GM21423 (cell line): ENCODE data around the gene PTK7.
"Not testable (repeated sequence)": the region's sequence is repeated elsewhere in the genome, so short reads cannot be mapped to it uniquely, and the experiment has no call there.

Experiments
- ATAC-seq: cut with Tn5 transposase; IDR thresholded peaks from one replicate; pipeline ENCODE4 v1.9.1; 2021; ENCODE audit warnings: mild to moderate bottlenecking, moderate library complexity; ENCODE audit not compliant: unreplicated experiment

PTK7 gene

DNA sequence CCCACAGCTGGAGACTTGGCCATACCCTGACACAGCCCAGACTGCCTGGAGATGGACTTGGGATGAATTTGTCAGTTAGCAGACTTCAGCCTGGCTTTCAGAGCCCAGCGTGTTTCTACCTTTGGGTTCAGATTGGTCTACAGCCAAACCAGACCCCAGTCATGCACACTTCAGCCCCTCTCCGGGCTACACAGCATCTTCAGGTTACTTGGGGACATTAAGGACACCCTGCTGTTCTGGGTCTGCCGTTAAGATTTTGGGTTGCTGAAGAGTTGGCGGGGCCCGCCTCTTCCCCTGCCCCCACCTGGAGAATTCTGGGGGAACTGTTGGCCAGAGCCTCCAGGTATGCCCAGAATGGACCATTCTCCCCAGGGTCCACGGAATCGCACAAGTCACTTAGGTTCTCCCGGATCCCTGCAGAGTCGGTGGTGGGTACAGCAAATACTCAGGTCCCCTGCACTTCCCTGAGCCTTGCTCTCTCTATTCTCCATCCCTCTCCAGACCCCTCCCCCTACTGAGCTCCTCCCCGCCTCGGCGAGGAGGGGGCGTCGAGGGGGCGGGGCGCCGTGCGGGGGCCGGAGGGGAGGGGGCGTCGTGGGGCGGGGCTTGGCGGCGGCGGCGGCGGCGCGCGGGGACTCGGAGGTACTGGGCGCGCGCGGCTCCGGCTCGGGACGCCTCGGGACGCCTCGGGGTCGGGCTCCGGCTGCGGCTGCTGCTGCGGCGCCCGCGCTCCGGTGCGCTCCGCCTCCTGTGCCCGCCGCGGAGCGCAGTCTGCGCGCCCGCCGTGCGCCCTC lies at the start of gene PTK7:
TSS of gene PTK7 (plus strand) at position 645 of the 794 bp plus-strand sequence. CDS start 175 bp downstream, outside the sequence.
- no peak for ATAC-seq

- no peak for ATAC-seq
Observed at GRCh38 chr6:43026365-43026764, 49.7 kb upstream of the PTK7 start.

GRCh38 chr6:43029120-43029519 lies 47.0 kb upstream of the PTK7 start:
- no peak for ATAC-seq

DNA sequence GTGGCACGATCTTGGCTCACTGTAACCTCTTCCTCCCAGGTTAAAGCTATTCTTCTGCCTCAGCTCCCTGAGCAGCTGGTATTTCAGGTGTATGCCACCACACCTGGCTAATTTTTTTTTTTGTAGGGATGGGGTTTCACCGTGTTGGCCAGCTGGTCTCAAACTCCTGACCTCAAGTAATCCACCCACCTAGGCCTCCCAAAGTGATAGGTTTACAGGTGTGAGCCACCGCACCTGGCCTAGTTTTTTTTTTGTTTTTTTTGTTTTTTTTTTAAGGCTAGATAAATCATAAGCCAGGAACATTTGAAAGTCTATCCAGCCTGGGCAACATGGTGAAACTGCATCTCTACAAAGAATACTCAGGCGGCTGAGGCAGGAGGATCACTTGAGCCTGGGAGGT lies 43.8 kb upstream of the PTK7 start:
- no peak for ATAC-seq

DNA sequence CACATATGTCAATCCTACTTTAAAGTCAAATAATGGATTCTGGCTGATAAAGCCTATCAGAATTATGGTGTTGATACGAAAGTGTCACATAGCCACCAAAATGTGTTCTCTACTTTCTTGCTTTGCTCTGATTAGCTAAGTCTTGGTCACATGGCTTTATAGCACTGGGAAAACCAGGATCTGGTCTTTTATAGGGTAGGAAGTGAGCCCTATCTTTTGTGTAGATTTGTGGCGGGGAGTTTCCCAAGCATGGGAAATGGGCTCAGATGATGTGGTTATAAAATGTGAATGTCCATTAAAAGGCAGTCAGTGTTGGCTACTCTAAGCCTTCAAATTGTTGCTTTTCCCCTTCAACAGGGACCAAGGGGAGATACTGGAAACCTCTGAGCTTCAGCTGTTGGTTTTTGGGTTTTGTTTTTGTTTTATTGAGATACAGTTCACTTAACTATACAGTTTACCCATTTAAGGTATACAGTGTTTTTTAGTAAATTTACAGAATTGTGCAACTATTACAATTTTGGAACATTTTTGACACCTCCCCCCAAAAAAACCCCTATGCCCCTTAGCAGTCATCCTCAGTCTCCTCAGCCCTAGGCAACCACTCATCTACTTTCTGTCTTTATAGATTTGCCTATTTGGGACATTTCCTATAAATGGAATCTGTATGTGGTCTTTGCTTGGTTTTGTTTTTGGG lies 42.5 kb upstream of the PTK7 start:
- no peak for ATAC-seq

DNA sequence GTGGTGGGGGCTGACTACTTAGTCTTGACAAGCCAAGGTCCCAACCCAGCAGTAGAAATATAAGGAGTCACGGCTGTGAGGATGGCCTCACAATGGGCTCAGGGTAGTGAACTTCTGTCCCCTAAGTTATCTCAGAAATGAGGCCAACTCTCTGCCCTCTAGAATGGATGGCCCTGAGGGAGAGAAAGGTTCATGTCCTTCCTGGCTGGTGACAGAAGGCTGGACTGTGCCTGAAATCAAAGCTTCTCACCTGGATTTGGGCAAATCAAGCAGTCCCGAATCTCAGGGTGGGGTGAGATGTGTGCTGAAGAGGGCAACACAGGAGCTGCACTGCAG lies 42.0 kb upstream of the PTK7 start:
- no peak for ATAC-seq

GRCh38 chr6:43035495-43036194 lies 40.5 kb upstream of the PTK7 start:
- no peak for ATAC-seq

- ATAC-seq = no peak
Observed at GRCh38 chr6:43036712-43037111, 39.4 kb upstream of the PTK7 start.

GRCh38 chr6:43037197-43037596 lies 38.9 kb upstream of the PTK7 start:
- no peak for ATAC-seq

- ATAC-seq = no peak
Observed at GRCh38 chr6:43037706-43038105, 38.4 kb upstream of the PTK7 start.

- ATAC-seq = no peak
Observed at GRCh38 chr6:43038727-43039126, 37.4 kb upstream of the PTK7 start.

DNA sequence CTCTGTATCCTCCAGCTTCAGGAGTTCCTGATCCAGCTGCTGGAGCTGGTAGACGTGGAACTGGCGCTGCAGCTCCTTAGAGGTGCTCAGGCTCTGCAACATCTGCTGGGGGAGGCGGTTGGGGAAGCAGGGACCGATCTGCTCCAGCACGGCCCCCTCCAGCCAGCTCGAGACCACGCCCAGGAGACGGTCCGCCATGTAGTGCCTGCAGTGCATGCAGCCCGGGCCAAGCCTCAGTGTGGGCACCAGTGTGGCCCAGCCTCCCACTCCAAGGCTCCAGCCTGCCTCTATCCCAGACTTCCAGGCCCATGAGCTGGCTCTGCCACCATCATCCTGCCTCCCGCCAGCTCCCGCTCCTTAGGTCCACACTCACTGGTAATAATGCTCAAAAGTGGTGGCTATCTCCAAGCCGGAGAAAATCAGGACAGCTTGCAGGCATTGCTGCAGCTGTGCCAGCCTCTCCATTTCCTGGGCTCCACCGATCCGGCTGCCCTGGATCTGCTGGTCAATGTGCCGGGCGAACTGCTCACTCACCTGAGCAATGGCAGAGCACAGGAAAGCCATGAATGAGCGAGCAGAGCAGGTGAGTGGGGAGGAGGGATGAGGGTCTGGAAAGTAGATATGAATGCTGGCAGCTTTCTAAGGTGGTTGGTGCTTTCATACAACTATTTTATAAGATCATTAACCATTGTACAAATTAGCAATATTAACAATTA lies 35.4 kb upstream of the PTK7 start:
- no peak for ATAC-seq

- ATAC-seq = not testable (repeated sequence)
Observed at GRCh38 chr6:43041475-43041874, 34.6 kb upstream of the PTK7 start.

DNA sequence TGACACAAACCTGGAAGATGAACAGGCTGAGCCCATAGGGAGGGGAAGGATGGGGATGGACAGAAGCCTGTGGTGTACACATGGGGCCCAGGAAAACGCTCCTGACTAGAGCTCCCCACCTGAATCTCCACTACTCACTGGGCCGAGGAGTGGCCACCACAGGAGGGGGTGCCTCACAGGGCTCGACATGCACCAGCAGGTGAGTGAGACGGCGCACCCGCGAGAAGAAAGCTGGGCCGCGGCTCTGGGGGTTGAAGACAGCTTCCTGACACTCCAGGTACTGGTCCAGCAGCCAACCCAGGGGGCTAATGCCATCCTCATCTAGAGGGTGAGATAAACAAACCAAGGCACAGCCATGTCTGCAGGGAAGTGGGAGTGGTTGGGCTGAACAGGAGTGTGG lies 32.8 kb upstream of the PTK7 start:
- ATAC-seq = no peak

DNA sequence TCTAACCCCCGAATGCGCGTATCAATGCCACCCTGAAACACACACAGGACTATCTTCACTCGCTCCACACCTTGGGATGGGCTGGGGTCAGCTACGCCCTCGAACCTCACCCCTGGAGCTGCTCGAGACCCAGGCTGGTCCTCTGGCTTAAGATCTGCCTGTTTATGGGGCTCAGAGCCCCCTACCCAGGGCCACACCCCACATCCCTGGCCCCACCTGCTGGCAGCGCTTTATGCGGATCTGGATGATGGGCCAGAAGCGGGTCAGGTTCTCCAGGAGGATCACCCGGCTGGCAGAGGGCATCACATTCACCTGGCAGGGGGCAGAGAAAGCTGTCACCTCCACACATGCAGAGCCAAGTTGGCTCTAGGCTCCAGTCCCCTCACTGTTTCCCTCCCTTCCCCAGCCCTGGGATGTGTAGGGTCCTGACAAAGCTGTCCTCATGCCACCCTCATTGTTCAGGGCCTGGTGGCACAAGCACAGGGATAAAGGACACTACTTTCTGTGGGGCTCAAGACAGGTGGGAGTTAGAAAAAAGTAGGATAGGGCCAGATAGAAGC lies 30.7 kb upstream of the PTK7 start:
- no peak for ATAC-seq

DNA sequence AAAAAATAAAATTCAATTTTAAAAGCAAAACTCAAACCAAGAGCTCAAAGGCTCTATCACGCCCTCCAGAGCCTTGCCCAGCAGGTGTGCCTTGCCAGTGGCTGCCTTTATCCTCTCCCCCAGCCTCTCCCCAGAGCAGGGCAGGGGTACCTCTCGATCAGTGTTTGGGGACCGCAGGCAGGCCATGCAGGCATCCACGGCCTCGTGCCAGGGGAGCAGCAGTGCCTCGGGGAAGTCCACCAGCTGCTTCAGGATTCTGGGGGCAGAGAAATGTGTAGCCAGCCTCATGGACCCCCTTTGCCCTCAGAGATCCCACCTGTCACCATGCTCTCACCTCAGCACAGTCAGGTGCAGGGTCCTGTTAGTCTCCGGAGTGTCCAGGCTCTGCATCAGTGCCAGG lies 28.1 kb upstream of the PTK7 start:
- ATAC-seq = no peak

GRCh38 chr6:43050981-43051380 lies 25.1 kb upstream of the PTK7 start:
- no peak for ATAC-seq

DNA sequence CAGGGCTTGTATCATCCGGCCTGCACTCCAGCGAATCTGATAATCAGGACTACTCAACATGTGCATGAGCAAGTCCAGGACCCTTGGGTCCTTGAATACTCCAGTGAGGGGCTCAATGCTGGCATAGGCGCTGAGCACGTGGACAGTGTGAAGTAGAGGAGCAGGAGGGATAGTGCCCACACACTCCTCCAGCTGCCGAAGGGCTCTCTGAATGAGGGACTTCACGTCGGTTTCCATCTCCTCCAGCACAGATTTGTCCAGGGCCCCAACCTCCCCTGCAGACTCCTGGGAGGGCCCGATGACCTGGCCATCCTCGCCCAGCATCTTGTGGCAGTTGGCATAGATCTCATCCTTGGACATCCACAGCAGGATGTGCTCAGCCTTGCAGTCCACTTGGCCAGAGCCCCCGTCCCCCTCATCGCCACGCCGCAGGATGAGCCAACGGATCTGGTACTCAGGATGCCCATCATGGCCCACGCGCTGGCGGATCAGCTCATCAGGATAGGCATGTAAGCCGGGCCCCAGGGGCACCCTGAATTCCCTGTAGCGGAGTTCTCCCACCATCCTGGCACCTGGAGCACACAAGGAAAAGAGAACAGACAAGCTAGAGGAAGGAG lies 23.8 kb upstream of the PTK7 start:
- no peak for ATAC-seq

DNA sequence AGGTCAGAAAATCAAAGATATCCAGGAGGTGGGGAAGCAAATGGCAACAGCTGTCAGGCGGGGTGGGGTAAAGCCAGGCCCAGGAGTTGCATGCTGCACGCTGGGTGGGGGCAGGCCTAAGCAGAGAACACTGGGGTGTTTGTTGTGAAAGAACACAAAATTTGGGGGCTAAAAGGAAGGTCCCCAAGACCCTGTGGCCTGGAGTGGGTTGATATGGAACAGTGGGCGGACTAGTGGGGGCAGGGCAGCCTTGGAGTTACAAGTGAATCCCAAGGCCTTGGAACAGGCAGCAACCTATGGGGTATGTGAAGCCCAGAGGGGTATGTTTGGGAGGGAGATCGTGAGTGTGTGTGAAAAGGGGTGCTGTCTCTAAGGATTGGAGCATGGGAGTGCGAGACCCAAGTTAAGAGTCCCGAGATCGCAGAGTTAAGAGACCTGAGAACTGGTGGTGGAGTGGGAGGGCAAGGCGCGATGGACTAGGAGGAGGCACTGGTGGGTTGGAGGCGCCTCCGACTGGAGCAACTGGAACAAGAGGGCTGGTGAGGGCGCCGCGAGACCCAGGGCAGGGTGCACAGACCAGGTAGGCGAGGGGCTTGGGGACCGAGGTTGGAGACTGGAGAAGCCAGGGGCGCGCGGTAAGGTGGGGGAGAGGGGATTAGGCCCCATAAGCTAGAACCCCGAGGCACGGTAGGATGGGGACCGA lies 23.1 kb upstream of the PTK7 start:
- ATAC-seq = no peak
